GM13976 (cell line): ENCODE results near the gene OR9Q1.

ENCODE experiments used
- DNase-seq: peaks from one replicate; pipeline ENCODE4 v3.0.0; 2012; ENCODE audit warnings: low spot score
- in situ Hi-C: fragments of 300-500 bp; cut with MboI; formaldehyde crosslinking; loops from one replicate; pipeline ENCODE4 v1.12.0; 2022; ENCODE audit warnings: low sequenced_read_pairs, mixed read lengths, inconsistent platforms; ENCODE audit not compliant: unreplicated experiment
- TF ChIP-seq, protein P1 (sequence below): IDR thresholded peaks from 2 replicates; pipeline ENCODE4 v1.5.1; 2012; ENCODE audit warnings: borderline replicate concordance, mild to moderate bottlenecking; ENCODE audit not compliant: insufficient read depth; ENCODE audit errors: extremely low read depth, missing control alignments, control extremely low read depth

The OR9Q1 gene

GRCh38 chr11:58023435-58023931, at the start of gene OR9Q1:
TSS of gene OR9Q1 (plus strand) at chr11:58023881. CDS start at chr11:58179445, 155,564 bp downstream.
- TF ChIP-seq, protein P1, sequence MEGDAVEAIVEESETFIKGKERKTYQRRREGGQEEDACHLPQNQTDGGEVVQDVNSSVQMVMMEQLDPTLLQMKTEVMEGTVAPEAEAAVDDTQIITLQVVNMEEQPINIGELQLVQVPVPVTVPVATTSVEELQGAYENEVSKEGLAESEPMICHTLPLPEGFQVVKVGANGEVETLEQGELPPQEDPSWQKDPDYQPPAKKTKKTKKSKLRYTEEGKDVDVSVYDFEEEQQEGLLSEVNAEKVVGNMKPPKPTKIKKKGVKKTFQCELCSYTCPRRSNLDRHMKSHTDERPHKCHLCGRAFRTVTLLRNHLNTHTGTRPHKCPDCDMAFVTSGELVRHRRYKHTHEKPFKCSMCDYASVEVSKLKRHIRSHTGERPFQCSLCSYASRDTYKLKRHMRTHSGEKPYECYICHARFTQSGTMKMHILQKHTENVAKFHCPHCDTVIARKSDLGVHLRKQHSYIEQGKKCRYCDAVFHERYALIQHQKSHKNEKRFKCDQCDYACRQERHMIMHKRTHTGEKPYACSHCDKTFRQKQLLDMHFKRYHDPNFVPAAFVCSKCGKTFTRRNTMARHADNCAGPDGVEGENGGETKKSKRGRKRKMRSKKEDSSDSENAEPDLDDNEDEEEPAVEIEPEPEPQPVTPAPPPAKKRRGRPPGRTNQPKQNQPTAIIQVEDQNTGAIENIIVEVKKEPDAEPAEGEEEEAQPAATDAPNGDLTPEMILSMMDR, result no peak
- in situ Hi-C loops, result no loop called here

GRCh38 chr11:57974132-57974531, 49.5 kb upstream of the OR9Q1 start:
- DNase-seq, result no peak
- TF ChIP-seq, protein P1, result no peak
- in situ Hi-C loops, result no loop called here

More at GRCh38 chr11:58023435-58023931, at the start of gene OR9Q1:
- DNase-seq, result no peak

GRCh38 chr11:57974848-57975601, 48.7 kb upstream of the OR9Q1 start:
- in situ Hi-C loops, result no loop called here
- TF ChIP-seq, protein P1, result no peak
- no peak for DNase-seq

DNA sequence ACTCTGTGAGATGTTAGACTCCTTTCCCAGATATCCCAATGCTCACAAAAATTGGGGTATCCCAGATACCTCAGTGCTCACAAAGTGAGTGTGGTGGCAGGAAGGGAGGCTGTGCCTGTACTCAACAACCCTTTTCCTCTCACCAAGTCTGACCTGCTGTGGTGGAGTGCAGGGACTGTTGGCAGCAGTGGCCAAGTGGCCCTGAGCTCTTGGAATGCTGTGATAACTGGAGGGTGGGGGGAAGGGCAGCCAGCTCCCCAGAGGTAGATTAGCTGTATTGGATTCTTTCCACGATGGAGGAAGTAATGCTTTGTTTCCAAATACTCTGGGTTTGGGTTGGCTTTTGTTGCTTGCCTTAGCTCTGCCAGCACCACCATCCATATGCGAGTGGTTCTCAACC, 46.0 kb upstream of the OR9Q1 start:
- TF ChIP-seq, protein P1, result no peak
- in situ Hi-C loops, result no loop called here
- no peak for DNase-seq

GRCh38 chr11:57978686-57979531, 44.8 kb upstream of the OR9Q1 start:
- in situ Hi-C loops, result no loop called here
- DNase-seq, result no peak
- TF ChIP-seq, protein P1, result no peak

DNA sequence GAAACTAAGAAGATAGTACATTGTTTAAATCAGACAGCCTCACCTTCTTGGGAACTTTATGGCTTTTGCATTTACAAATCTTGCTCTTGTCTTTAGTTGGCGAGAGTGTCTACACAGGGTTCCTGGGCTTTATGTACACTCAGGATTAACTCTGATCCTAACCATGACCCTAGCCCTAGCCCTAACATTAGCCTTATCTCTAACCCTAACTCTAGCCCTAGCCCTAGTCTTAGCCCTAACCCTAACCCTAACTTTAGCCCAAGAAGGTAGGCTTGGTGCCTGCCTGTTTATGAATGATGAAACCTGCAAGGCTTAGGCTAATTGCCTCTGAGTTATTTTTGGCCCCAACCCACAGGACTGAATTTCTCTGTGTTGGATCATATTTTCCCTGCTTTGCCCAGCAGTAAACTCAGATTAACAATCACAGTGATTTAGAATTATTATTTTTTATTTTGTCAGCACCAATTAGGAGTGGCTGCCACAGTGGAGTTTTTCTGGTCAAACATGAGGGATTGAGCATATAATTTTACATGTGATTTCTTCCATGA, 44.1 kb upstream of the OR9Q1 start:
- no peak for DNase-seq
- TF ChIP-seq, protein P1, result no peak
- in situ Hi-C loops, result no loop called here
